K562 (cell line): ENCODE measurements around the gene LZTR1. TPM values are rescaled to one million over a fixed set of nuclear protein-coding genes. Genes with fewer than 3 reads are reported as not detected.

Experiments used
- ATF4 ChIP-seq: fragments of 450-650 bp; formaldehyde crosslinking; IDR thresholded peaks from 2 replicates; pipeline ENCODE4 v1.4.0; 2022; ENCODE audit warnings: mild to moderate bottlenecking, moderate library complexity
- CTBP1 ChIP-seq: fragments of 450-650 bp; IDR thresholded peaks from 2 replicates; pipeline ENCODE4 v1.6.1; 2016; ENCODE audit warnings: borderline replicate concordance
- HMGXB4 ChIP-seq: sonication (generic); formaldehyde crosslinking; IDR thresholded peaks from 2 replicates; pipeline ENCODE4 v1.8.1; 2023; ENCODE audit warnings: mild to moderate bottlenecking, missing genetic modification reagents
- KDM4B ChIP-seq, 2 experiments: fragments of 450-650 bp in 1 of 2; sonication (generic) in 1 of 2; IDR thresholded peaks; 2 replicates each; pipeline ENCODE4 v1.6.1; 2016 to 2017; ENCODE audit warnings: borderline replicate concordance in 2 of 2, antibody characterized with exemption in 1 of 2, low read depth in 1 of 2, mild to moderate bottlenecking in 1 of 2
- MTA3 ChIP-seq: fragments of 450-650 bp; formaldehyde crosslinking; IDR thresholded peaks from 2 replicates; pipeline ENCODE4 v1.6.1; 2017; ENCODE audit warnings: mild to moderate bottlenecking, borderline replicate concordance
- MXD1 ChIP-seq: fragments of 250-450 bp; sonication (Bioruptor Pico); IDR thresholded peaks from 2 replicates; pipeline ENCODE4 v1.8.0; 2021; ENCODE audit warnings: borderline replicate concordance, mild to moderate bottlenecking, moderate library complexity; ENCODE audit not compliant: poor library complexity, severe bottlenecking
- PKNOX1 ChIP-seq: fragments of 450-650 bp; IDR thresholded peaks from 2 replicates; pipeline ENCODE4 v1.6.1; 2016
- RBM14 ChIP-seq: fragments of 200-400 bp; formaldehyde crosslinking; IDR thresholded peaks from 2 replicates; pipeline ENCODE4 v1.6.1; 2018; ENCODE audit warnings: low read depth, mild to moderate bottlenecking, low read length, moderate library complexity, borderline replicate concordance; ENCODE audit not compliant: insufficient read depth
- SRSF3 ChIP-seq: fragments of 200-400 bp; formaldehyde crosslinking; IDR thresholded peaks from 2 replicates; pipeline ENCODE4 v1.6.1; 2016; ENCODE audit warnings: mild to moderate bottlenecking, low read length, moderate library complexity; ENCODE audit not compliant: insufficient read depth
- TBL1XR1 ChIP-seq, 2 experiments: IDR thresholded peaks; 2 replicates each; pipeline ENCODE4 v1.6.1; 2012; ENCODE audit warnings: improper control_type of control experiment in 2 of 2, low read length in 2 of 2, mild to moderate bottlenecking in 1 of 2
- ZBTB40 ChIP-seq, 2 experiments: fragments of 450-650 bp in 1 of 2; sonication (generic) in 1 of 2; formaldehyde crosslinking in 1 of 2; IDR thresholded peaks; 2 replicates each; pipeline versions ENCODE4 v1.7.1 to v1.9.0; 2016 to 2022; ENCODE audit warnings: inconsistent platforms in 1 of 2, mild to moderate bottlenecking in 1 of 2, missing genetic modification reagents in 1 of 2
- polyA plus RNA-seq, 8 experiments: library from polyadenylated mRNA; depleted of rRNA in 4 of 8; stranded (reverse) in 5 of 8; unstranded in 3 of 8; fragments of >200 nt; fragmentation: Nextera tagmentation in 2 of 8; fragmentation: Illumina TruSeq in 1 of 8; extraction: Ambion mirVana in 2 of 8; extraction: Trizol in 1 of 8; gene quantifications; 2 replicates each; pipeline versions ENCODE4 v1.2.1 to v1.2.3, GENCODE V29; 2011 to 2014; ENCODE audit warnings: inconsistent platforms in 1 of 8, missing spikeins in 1 of 8
- total RNA-seq, 7 experiments: library from RNA; depleted of rRNA in 6 of 7; stranded (reverse); fragments of >200 nt in 6 of 7; fragmentation: Illumina TruSeq in 2 of 7; extraction: Trizol in 2 of 7; gene quantifications; 2 replicates each; pipeline versions ENCODE4 v1.2.1 to v1.2.3, GENCODE V29; 2011 to 2021; ENCODE audit warnings: low replicate concordance in 1 of 7

Gene LZTR1
- total and polyA plus RNA-seq, 9 of the 15 experiments (the other 6 are each of a cell fraction or from before 2014, with no cell fraction given), result 2.2 to 135 (median 63.0) TPM

- no peak for TF ChIP-seq ZBTB40 (IDR thresholded peaks at IDR 0.05)
- no peak for TF ChIP-seq ZBTB40 (CRISPR knock-in tag; IDR thresholded peaks at IDR 0.05)
- 0 out of 2 replicates have a peak, but pooled peaks have one; percentile 26 for TF ChIP-seq HMGXB4 (CRISPR knock-in tag)
- TF ChIP-seq SRSF3, result peak; percentile 20; the same call in 1 of the 2 replicates
- TF ChIP-seq ATF4, result no peak
- no peak for TF ChIP-seq MXD1 (CRISPR knock-in tag)
- peak; percentile 42; the same call in 1 of the 2 replicates for TF ChIP-seq MTA3
- TF ChIP-seq CTBP1, result peak; percentile 35; the same call in 1 of the 2 replicates
- peak; percentile 31; the same call in 1 of the 2 replicates for TF ChIP-seq PKNOX1
- no peak for TF ChIP-seq RBM14
- peak in 1 of 2 experiments; percentile 72; a peak in 1 of 4 replicates for TF ChIP-seq TBL1XR1 (IDR thresholded peaks at IDR 0.05; ENCODE audit: low read length in 2 of 2)
- peak in 1 of 2 experiments; percentile 15; a peak in 1 of 4 replicates for TF ChIP-seq KDM4B (IDR thresholded peaks at IDR 0.05; ENCODE audit: borderline replicate concordance in 2 of 2, low read depth in 1 of 2)
Observed at GRCh38 chr22:20937031-20937793, 44.9 kb upstream of the LZTR1 start (continued).
